ENCODE results near the gene NXNL1. TPM values are rescaled to one million over a fixed set of nuclear protein-coding genes. Genes with fewer than 3 reads are reported as not detected.

NXNL1 gene
- total and polyA plus RNA-seq, 9 of the 15 experiments (the other 6 are each of a cell fraction or from before 2014, with no cell fraction given) = not detected

GRCh38 chr19:17441241-17442021, 19.3 kb downstream of the NXNL1 start (continued):
- TF ChIP-seq, protein P1, sequence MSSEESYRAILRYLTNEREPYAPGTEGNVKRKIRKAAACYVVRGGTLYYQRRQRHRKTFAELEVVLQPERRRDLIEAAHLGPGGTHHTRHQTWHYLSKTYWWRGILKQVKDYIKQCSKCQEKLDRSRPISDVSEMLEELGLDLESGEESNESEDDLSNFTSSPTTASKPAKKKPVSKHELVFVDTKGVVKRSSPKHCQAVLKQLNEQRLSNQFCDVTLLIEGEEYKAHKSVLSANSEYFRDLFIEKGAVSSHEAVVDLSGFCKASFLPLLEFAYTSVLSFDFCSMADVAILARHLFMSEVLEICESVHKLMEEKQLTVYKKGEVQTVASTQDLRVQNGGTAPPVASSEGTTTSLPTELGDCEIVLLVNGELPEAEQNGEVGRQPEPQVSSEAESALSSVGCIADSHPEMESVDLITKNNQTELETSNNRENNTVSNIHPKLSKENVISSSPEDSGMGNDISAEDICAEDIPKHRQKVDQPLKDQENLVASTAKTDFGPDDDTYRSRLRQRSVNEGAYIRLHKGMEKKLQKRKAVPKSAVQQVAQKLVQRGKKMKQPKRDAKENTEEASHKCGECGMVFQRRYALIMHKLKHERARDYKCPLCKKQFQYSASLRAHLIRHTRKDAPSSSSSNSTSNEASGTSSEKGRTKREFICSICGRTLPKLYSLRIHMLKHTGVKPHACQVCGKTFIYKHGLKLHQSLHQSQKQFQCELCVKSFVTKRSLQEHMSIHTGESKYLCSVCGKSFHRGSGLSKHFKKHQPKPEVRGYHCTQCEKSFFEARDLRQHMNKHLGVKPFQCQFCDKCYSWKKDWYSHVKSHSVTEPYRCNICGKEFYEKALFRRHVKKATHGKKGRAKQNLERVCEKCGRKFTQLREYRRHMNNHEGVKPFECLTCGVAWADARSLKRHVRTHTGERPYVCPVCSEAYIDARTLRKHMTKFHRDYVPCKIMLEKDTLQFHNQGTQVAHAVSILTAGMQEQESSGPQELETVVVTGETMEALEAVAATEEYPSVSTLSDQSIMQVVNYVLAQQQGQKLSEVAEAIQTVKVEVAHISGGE (CRISPR knock-in tag; IDR thresholded peaks at IDR 0.05) = no peak
- TF ChIP-seq PCBP1 (IDR thresholded peaks at IDR 0.05; ENCODE audit: low read depth, low read length, poor library complexity, severe bottlenecking) = no peak
- no peak for TF ChIP-seq TEAD4 (IDR thresholded peaks at IDR 0.05; ENCODE audit: low read length)
- no peak for TF ChIP-seq TEAD4 (CRISPR knock-in tag; IDR thresholded peaks at IDR 0.05; ENCODE audit: borderline replicate concordance)
- TF ChIP-seq ATF1 (CRISPR knock-in tag; IDR thresholded peaks at IDR 0.05) = no peak
- TF ChIP-seq ATF1 (tag; IDR thresholded peaks at IDR 0.05) = peak; percentile 29; the same call in 1 of the 2 replicates
- no peak for TF ChIP-seq TAL1 (IDR thresholded peaks at IDR 0.05)
- no peak for TF ChIP-seq SIN3A (IDR thresholded peaks at IDR 0.05; ENCODE audit: borderline replicate concordance in 2 of 2, control insufficient read depth in 1 of 2, low read depth in 2 of 2, low read length in 2 of 2)
- no peak for TF ChIP-seq TRIM25 (IDR thresholded peaks at IDR 0.05; ENCODE audit: borderline replicate concordance)
- TF ChIP-seq NELFE (IDR thresholded peaks at IDR 0.05; ENCODE audit: insufficient read depth, insufficient read length) = no peak
- TF ChIP-seq FOS (IDR thresholded peaks at IDR 0.05; ENCODE audit: extremely low read depth, insufficient read length) = peak; percentile 56
- no peak for TF ChIP-seq TCF3 (CRISPR knock-in tag; IDR thresholded peaks at IDR 0.05)
- no peak for TF ChIP-seq JUN (IDR thresholded peaks at IDR 0.05; ENCODE audit: borderline replicate concordance, low read depth, low read length)
- TF ChIP-seq JUN (CRISPR knock-in tag; IDR thresholded peaks at IDR 0.05; ENCODE audit: borderline replicate concordance) = no peak
- TF ChIP-seq, protein P2, sequence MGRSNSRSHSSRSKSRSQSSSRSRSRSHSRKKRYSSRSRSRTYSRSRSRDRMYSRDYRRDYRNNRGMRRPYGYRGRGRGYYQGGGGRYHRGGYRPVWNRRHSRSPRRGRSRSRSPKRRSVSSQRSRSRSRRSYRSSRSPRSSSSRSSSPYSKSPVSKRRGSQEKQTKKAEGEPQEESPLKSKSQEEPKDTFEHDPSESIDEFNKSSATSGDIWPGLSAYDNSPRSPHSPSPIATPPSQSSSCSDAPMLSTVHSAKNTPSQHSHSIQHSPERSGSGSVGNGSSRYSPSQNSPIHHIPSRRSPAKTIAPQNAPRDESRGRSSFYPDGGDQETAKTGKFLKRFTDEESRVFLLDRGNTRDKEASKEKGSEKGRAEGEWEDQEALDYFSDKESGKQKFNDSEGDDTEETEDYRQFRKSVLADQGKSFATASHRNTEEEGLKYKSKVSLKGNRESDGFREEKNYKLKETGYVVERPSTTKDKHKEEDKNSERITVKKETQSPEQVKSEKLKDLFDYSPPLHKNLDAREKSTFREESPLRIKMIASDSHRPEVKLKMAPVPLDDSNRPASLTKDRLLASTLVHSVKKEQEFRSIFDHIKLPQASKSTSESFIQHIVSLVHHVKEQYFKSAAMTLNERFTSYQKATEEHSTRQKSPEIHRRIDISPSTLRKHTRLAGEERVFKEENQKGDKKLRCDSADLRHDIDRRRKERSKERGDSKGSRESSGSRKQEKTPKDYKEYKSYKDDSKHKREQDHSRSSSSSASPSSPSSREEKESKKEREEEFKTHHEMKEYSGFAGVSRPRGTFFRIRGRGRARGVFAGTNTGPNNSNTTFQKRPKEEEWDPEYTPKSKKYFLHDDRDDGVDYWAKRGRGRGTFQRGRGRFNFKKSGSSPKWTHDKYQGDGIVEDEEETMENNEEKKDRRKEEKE (IDR thresholded peaks at IDR 0.05; ENCODE audit: borderline replicate concordance in 1 of 2, control insufficient read depth in 1 of 2, low read depth in 2 of 2, low read length in 1 of 2) = no peak
- TF ChIP-seq SMC3 (conservative IDR thresholded peaks at IDR 0.05; ENCODE audit: insufficient read depth, low read depth, low read length) = peak; percentile 42; the same call in 1 of the 2 replicates
